Heart left ventricle (tissue), 13 donors: ENCODE measurements around the gene ZDHHC1.

Experiments used
- CTCF ChIP-seq, 12 donors: fragments of 200-600 bp; sonication (generic) in 4 of 12; IDR thresholded peaks; one replicate each; pipeline versions ENCODE4 v1.5.0 to v1.8.0; 2018 to 2022; ENCODE audit warnings: antibody characterized with exemption in 12 of 12, mild to moderate bottlenecking in 5 of 12
- POLR2A ChIP-seq, 2 donors: fragments of 450-650 bp; IDR thresholded peaks; one replicate each; pipeline ENCODE4 v1.6.1; 2017; ENCODE audit warnings: antibody characterized with exemption in 2 of 2, mild to moderate bottlenecking in 2 of 2, moderate library complexity in 2 of 2
- donor health status: ischemic (EF 13 %, LVEDD 7.1; RV severe dilation, severe dysfunction).
- donor health status: DM: no; HTN: yes; CAD: no.
- donor health status: DM: no; HTN: no; CAD: no.
- donor health status: ischemic (EF 25% LVEDD 6.9; RV normal size, moderate dysfunction).
- donor health status: ischemic (EF 25% LVEDD 5.7; RV mildly dilated, moderate dysfunction).
- donor health status: ischemic (EF 35%, LVEDD 5.7; RV mildly dilated, moderate dysfunction).
- donor health status: nonischemic (EF 11% LVEDD 7.7; RV severe dilation, severe dysfunction).
- donor health status: DM: yes; HTN: yes; CAD: no.
- donor health status: PGD.
- donor health status: ischemic (EF 29% LVEDD 5.4; RV normal size, mild dysfunction).
- donor health status: nonischemic (EF 23%, LVEDD 6.1; RV moderate dilation, normal function).

- TF ChIP-seq CTCF (IDR thresholded peaks at IDR 0.05) = no peak
- no peak for TF ChIP-seq POLR2A (IDR thresholded peaks at IDR 0.05)
Observed at GRCh38 chr16:67405336-67405735, 10.9 kb downstream of the ZDHHC1 start.
